Fibroblast of peridontal ligament (primary cell): Measurements from ENCODE around the gene ABAT.
A peak's percentile ranks its signal among the peaks of the same experiment; 100 is the strongest.
"Not testable (repeated sequence)": the region's sequence is repeated elsewhere in the genome, so short reads cannot be mapped to it uniquely, and the experiment has no call there.

Experiments
- DNase-seq: peaks from one replicate; pipeline ENCODE4 v3.0.0-alpha.2; 2010; ENCODE audit errors: extremely low read depth

The ABAT gene

DNA sequence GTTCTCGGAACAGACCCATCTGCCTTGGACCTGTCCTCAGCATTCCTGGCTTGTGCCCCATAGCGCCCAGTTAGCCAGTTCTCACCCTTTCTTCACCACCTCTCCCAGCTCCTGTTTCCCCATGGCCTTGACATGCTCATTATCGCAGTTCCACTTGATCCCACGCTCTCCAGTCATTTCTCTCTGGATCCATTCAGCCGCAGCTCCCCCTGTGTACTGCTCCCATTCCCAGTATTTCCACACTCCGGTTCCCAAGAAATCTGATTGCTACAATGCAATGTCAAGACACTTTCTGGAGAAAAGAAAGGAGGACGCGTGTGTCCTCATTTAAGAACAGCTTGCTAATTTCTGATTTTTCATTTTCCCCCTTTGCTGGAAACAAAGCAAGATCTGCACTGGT, 67.7 kb downstream of the ABAT start:
- DNase-seq: no peak

DNA sequence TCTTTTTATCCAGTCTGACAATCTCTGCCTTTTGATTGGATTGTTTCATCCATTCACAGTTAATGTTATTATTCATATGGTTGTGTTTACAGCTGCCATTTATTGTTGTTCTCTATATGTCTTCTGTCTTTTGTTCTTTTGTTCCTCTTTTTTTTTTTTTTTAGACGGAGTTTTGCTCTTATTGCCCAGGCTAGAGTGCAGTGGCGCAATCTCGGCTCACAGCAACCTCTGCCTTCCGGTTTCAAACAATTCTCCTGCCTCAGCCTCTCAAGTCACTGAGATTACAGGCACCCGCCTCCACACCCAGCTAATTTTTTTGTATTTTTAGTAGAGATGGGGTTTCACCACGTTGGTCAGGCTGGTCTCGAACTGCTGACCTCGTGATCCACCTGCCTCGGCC, 74.5 kb downstream of the ABAT start:
- not testable (repeated sequence) for DNase-seq

DNA sequence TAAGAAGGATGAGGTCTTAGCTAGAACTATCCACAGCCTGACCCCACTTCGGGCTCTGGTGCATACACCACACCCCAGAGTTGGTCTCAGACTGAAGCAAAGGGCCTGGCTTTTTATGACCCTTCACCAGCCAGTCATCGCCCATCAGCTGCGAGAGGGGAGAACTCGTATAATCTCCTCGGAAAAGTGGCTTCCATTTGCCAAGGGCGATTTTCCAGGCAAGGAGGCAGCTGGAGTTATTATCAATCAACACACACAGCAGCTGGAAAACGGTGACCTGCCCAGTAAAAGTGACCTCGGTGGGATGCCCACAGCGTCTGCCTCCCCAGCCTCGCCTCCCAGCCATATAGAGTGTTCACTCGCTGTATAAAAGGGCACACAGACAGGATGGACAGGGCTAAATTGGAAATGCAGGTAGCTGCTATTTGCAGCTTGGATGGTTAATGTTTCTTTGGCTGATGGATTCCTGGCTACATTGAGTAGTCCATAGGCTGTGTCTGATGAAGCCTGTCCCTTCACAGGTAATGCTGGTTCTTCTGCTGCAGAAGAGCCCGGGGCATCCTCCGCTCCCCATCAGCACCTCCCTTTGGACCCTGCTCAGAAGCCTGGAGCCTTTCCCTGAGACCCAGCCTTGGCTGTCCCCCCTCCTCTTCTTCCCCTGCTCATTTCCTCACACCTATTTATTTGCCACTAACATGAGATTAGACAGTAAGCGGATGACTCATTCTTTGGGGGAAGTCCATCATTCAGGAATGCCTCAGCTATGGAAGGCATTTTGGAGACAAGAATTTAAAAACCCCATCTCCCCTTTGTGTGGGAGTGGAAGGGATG, 77.3 kb downstream of the ABAT start:
- DNase-seq: peak; percentile 37

DNA sequence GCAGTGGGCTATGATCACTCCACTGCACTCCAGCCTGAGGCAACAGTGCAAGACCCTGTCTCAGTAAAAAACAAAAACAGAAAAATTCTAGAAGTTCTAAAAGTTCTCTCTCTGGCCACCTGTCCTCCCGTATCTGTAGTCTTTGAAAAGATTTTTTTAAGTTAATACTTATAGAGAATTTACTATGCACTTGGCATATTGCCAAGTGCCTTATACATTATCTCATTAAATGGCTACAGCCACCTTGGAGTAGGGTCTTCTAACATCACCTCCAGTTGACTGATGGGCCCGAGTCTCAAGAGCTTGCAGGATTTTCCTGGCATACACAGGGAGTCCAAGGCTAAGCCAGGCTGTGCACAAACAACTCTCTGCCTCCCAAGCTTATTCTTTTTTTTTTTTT, 78.3 kb downstream of the ABAT start:
- DNase-seq: no peak

DNA sequence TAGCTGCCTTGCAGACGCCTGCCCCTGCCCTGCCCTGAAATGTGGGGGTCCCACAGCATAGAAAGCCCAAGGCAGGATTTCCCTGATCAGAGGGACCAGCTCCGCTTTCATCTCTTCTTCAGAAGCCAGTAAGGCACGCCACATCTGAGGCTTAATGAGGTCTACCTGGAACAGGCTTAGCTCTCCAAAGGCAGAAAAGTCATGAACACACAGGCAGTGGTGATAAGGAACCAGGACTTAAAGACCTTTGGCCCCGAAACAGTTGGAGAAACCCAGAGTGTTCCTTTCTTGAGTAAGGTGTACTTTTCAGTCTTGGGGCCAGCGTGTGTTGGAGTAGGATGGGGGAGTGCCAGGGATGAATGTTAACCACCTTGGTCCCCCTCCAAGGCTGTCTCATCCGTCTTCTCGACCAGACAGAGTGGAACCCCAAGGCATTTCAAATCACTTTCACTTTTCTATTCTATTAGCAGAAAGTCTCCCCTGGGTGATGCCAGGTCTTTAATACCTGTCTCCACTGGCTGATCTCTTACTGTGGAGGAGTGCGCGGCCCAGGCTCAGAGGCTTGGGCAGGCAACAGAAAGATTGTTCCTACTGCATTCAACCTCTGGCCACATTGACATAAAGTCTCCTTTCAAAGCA, 79.1 kb downstream of the ABAT start:
- no peak for DNase-seq

DNA sequence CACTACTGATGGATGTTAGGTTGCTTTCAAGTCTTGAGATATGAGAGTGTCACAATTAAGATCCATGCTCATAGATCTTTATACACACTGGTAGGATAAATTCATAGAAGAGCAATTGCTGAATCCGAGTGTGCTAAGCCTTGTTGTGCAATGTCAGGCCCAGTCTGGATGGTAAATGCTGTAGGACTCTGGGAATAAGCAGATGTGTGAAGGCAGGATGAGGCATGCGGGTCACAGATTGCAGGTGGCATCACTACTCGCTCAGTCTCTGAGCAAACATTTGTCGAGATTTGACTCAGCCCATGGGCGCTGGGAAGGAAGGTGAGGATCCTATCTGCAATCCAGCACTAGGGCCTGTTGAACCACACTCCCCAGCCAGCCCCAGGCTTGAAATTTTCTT, 82.3 kb downstream of the ABAT start:
- no peak for DNase-seq

DNA sequence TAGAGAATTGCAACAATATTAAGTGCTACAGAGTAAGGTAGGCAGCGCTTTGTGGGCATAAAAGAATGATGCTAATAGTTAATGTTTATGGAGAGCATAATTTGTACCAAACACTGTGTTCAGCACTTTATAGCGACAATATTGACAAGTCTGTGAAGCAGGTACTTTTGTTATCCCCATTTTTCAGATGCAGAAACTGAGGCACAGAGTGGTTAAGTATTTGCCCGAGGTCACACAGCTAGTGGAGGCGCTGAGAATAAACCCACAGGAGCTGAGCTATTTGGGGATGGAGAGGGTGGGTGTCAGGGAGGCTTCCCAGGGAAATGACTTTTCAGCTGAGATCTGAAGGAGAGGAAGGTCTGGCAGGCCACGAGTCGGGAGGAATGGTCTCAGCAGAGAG, 83.6 kb downstream of the ABAT start:
- no peak for DNase-seq

DNA sequence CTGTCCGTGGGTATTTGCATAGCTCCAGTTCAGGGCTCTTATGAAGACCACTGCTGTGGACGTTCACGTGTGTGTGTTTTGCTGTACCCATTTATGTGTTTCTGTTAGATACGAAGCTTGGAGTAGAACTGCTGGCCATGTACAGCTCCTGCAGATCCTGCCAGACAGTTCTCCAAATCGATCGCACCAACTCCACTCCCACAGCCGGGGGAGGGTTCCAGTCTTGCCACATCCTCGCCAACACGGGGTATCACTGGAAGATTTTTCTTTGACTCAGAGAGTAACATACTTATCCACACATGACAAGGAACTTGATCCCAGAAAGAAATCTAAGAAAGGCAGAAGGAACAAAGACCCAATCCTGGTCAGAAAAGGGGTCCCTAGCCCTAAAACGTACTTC, 85.6 kb downstream of the ABAT start:
- DNase-seq: no peak

DNA sequence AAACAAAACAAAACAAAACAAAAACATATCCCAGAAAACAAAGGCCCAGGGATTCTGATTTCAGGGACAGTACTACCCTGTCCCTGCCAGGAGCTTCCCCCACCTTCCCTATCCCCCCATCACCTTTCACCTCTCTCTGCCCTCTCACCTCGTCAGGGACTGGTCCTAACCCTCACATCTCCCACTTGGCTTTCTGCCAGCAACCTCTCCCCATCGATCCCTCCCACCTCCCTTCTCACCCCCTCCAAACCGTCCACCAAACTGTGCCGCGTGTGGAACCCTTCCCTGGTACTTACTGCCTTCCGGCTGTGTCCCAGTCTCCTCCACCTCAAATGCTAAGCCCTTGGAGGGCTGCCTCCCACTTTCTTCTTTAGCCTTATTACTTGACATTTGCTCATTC, 86.7 kb downstream of the ABAT start:
- DNase-seq: no peak

DNA sequence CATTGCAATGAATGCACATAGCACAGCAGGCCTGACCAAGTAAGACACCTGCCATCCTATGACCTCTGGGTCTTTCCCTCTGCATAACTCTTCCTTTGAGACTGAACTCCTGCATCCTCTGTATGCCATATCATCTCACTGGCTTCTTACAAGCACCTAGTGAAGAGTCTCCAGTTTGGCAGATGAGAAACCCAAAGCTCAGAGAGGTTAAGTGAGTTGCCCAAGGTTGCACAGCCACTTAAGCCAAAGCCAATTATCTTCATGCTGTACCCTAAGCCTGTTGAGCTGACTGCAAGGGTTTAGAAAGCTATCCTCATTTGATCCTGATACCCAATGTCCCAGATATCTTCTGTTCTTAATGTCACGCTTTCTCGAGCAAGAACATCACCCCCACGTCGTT, 87.8 kb downstream of the ABAT start:
- DNase-seq: no peak

DNA sequence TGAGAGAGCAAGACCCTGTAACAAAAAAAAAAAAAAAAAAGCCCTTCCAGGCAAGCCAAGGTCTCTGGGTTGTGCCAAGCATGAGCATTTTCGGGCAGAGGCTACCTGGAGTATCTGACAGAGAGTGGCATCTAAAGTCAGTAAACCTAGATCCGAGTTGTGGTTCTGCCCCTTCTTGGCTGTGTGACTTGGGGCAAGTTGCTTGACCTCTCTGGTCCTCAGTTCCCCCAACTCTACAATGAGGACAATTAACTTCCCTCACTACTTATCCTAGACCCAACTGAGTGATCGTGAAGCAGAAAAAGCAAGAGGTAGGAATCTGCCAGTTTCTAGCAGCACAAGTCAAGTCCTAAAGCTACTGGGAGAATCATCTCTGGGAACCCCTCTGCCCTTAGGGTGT, 88.7 kb downstream of the ABAT start:
- DNase-seq: no peak

DNA sequence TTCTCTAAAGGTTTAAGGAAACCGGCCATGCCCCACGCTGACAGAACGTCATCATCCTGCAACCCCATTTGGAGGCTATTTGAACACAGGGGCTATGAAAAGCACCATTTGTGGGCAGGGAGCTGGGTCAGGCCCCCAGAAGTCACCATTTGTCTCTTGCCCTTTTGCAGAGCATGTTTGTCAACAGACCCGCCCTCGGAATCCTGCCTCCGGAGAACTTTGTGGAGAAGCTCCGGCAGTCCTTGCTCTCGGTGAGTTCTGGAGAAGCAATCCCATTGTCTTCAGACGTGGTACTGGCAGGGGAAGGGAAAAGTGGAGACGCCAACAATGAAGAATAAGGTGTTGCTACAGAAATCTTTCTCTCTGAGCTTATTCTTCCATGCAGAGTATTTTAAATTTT, 89.5 kb downstream of the ABAT start:
- DNase-seq: no peak

DNA sequence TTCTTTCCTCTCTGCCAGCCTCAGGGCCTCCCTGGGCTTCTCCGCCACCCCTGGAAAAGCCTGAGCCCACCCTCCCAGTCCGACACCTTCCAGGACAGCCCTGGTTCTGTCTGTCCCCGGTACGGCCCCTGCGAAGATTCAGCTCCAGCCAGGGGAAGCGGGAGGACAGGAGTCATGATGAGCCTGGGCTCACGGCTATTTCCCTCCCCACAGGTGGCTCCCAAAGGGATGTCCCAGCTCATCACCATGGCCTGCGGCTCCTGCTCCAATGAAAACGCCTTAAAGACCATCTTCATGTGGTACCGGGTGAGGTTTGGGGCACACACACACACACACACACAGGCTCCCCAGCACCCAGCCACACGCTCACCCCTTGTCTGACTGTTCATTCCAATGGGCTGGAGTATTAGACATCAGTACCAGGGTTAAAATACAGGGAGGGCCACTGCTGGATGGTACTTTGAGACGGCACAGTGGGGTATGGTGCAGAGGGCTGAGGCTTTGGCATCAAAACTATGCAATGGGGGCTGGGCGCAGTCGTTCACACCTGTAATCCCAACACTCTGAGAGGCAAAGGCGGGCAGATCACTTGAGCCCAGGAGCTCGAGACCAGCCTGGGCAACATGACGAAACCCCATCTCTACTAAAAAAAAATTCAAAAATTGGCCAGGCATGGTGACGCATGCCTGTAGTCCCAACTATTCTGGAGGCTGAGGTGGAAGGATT, 90.3 kb downstream of the ABAT start:
- no peak for DNase-seq

DNA sequence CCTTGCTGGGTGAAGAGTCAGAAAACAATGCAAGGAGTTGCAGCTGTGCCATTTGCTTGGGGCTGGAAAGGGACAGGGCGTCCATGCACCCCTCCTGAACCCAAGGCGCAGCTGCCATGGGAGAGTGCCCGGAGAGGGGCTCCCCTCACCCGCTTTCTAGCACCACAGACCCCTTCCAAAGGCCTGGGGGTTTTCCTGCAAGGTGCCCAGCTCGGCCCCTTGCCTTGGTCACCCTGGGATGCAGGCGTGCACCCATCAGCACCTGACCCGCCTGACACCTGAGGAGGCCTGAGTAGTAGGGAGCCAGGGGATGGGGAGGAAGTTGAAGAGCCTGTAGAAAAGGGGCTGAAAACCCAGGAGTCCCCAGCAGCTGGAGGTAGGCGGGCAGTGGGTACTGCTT, 92.8 kb downstream of the ABAT start:
- DNase-seq: no peak

DNA sequence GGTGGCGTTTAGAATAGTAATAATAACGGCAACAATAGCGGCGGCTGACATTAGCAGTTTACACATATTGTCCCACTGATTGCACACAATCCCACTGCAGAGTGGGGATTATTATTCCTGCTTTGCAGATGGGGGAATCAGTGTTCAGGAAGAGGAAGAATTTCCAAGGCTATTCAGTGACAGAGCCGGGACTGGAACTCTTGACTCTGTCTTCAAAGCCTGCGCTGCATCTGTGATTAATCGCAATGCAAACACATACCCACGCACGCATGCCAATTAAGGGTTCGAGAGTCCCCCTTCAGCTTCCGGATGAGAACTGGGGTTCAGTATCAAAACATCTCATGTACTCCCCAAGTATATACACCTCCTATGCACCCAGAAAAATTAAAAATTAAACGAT, 93.9 kb downstream of the ABAT start:
- DNase-seq: no peak

DNA sequence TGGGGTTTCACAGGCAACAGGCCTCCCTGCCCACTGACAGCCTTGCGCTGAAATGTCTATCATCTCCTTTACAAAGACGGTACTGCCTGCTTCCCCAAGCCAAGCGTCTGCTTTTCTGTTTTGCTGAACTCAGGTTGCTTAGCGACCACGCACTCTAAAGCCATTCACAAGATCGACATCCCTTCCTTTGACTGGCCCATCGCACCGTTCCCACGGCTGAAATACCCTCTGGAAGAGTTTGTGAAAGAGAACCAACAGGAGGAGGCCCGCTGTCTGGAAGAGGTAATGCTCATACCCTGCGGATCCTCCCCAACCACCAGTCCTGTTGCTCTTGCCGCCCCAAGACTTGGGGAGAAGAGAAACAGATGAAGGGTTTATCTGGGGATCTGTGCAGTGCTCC, 94.3 kb downstream of the ABAT start:
- DNase-seq: no peak

DNA sequence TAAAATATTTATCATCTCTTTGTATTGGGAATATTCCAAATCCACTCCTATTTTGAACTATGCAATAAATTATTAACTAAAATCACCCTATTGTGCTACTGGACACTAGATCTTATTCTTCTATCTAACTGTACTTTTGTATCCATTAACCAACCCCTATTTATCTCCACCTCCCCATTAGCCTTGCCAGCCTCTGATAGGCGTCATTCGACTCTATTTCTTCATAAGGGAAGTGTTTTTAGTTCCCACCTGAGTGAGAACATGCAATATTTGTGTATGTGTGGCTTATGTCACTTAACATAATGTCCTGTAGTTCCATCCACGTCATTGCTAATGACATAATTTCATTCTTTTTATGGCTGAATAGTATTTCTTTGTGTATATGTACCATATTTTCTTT, 99.1 kb downstream of the ABAT start:
- DNase-seq: no peak

DNA sequence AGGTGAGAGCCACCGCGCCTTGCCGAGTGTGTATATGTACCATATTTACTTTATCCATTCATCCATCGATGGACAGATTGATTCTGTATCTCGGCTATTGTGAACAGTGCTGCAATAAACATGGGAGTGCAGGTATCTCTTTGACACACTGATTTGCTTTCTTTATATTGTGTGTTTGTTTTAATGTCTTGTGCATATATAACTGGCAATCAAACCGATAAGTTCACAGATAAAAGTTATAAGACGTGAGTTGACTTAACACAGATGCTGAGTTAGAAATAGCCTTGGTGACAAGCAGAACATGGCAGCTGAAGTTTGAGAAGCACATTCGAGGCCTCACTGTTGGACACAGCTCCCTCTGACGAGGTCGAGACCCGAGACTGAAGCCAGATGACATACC, 99.8 kb downstream of the ABAT start:
- no peak for DNase-seq

DNA sequence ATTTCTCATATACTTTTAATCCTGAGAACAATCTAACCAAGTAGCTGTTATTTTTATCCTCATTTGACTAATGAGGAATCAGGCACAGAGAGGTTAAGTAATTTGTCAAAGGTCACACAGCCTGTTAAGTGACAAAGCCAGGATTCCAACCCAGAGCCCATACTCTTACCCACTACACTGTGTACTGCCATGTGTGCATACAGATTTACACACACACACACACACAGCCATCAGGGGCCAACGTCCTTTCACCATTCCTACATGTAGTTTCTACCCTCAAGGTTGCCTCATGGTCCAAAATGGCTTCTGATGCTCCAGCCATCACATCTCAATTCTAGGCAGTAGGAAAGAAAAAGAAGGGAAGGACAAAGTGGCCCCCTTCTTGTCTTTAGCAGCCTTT, 100.9 kb downstream of the ABAT start:
- no peak for DNase-seq

DNA sequence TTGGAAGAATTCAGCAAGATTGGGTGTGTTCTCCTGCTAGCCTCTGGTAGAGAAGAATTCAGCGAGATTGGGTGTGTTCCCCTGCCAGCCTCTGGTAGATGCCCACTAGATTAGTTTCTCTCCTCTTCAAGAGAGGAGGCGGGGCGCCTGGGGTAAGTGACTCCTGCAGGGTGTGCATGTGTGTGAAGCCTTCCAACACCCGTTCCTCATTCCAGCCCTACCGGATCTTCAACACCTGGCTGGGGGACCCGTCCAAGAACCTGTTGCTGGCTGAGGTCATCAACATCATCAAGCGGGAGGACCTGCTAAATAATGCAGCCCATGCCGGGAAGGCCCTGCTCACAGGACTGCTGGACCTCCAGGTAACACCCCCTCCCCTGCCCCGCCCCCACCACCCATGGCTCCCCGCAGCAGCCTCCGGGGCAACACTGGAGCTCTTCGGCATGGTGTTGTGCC, 101.7 kb downstream of the ABAT start:
- DNase-seq: no peak

DNA sequence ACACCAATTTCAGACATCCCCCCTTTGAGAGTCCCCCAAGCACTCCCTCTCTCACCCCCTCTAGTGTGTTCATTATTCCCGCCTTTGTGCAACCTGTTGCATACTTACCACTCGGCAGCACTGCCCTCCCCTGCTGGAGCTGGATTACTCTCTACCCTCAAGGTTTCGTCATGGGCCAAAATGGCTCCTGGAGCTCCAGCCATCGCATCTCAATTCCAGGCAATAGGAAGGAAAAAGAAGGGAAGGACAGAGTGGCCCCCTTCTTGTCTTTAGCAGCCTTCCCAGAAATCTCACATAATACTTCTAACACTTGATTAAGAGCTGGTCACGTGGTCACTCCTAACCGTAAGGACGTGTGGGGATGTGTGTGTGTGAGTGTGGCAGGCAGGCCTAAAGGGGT, 102.8 kb downstream of the ABAT start:
- DNase-seq: no peak

DNA sequence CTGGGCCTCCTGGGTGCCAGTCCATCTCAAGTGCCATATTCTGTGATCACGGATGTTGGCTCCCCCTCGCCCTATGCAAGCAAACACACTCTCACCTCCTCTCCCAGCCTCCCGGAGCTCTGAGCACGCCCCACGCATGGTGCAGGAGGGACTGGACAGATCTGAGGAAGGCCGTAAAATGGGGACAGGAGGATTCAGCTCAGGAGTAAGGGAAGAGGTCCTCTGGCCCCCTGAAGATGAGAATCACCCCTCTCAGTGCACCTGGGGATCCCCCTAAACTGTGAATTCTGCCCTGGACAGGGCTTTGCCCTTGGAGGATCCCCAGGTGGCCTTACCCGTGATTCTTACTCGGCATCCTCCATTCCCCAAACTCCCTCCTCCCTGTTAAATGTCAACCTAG, 107.4 kb downstream of the ABAT start:
- no peak for DNase-seq

DNA sequence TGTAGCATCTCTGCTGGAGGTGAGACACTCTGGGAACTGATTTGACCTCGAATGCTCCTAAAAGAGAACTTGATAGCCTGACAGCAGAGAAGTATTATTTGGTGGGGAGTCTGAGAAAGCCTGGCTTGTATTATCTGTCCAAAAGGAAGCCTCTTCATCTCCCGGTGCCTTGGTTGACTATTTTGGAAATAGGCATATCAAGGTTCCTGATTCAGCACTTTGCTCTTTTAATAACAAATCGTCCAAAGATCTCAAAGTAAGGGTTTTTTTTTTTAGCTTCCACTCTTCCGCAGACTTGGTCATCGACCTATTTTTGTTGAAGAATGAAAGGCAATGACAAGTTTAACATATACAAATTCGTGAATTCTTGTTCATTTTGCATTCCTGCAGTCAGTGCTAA, 108.3 kb downstream of the ABAT start:
- DNase-seq: no peak
